Mesodermal cell (in vitro differentiated cells): Measurements from ENCODE around the gene FAM171A2.
A peak's percentile ranks its signal among the peaks of the same experiment; 100 is the strongest.
"Not testable (repeated sequence)": the region's sequence is repeated elsewhere in the genome, so short reads cannot be mapped to it uniquely, and the experiment has no call there.

Experiments used
- H3K27ac ChIP-seq: 2 replicates; pipeline ENCODE4 v1.7.0; 2013; ENCODE audit warnings: mild to moderate bottlenecking, low read depth, low read length, moderate library complexity; ENCODE audit not compliant: severe bottlenecking
- H3K36me3 ChIP-seq: 2 replicates; pipeline ENCODE4 v1.7.1; 2013; ENCODE audit warnings: mild to moderate bottlenecking, low read length, moderate library complexity; ENCODE audit not compliant: control insufficient read depth, insufficient read depth
- H3K4me1 ChIP-seq: one replicate; pipeline ENCODE4 v1.7.1; 2013; ENCODE audit warnings: mild to moderate bottlenecking, low read length; ENCODE audit not compliant: insufficient read depth, control insufficient read depth, poor library complexity, severe bottlenecking
- H3K4me3 ChIP-seq: 2 replicates; pipeline ENCODE4 v1.7.0; 2013; ENCODE audit warnings: low read length, control low read depth, mild to moderate bottlenecking; ENCODE audit not compliant: insufficient read depth, poor library complexity, severe bottlenecking; ENCODE audit errors: extremely low read depth
- H3K9me3 ChIP-seq: 2 replicates; pipeline ENCODE4 v1.7.1; 2013; ENCODE audit warnings: mild to moderate bottlenecking, low read length, moderate library complexity; ENCODE audit not compliant: control insufficient read depth
- WGBS, 2 experiments: methylation state at CpG; one replicate each; pipeline ENCODE4 v1.1.5; 2013; ENCODE audit warnings: missing lambda C conversion rate in 2 of 2; ENCODE audit not compliant: insufficient coverage in 2 of 2; 5-methylcytosine and 5-hydroxymethylcytosine counted together

FAM171A2 gene

GRCh38 chr17:44329516-44329915, 34.1 kb downstream of the FAM171A2 start:
- 94 to 100% methylated on average over 3 to 5 of the region's 7 CpGs for WGBS, 2 experiments
- not testable (repeated sequence) for H3K4me3 ChIP-seq, H3K9me3 ChIP-seq, H3K27ac ChIP-seq, H3K4me1 ChIP-seq, H3K36me3 ChIP-seq

GRCh38 chr17:44327715-44328449, 35.8 kb downstream of the FAM171A2 start:
- no peaks in the 10 kb centered on the region for H3K4me1 ChIP-seq
- WGBS, 2 experiments = 96% methylated on average over 4 to 6 of the region's 7 CpGs

DNA sequence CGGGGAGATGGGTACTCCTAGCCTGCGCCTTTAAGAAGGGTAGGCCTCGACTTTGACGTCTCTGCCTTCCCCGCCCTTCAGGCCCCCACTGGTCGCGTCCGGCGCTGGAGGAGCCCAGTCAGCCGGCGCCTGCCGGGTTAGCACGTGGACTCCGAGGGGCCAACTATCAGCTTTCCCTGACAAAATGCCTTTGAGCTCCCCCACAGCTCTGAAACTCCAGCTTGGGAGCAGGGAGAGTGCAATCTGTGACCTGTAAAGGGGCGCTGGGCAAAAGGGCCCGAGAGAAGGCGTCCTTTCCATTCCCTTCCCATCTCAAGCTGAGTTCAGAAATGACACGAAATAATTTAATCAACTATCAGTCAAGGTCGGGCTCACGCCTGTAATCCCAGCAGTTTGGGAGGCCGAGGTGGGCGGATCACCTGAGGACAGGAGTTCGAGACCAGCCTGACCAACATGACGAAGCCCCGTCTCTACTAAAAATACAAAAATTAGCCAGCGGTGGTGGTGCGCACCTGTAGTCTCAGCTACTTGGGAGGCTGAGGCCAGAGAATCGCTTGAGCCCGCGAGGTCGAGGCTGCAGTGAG, 36.7 kb downstream of the FAM171A2 start:
- Histone ChIP-seq H3K9me3 (no peaks in the 10 kb centered on the region), H3K36me3 (peaks cover 9% of the 10 kb centered on the region), H3K27ac (no peak overlapping the region), H3K4me1 (no peaks in the 10 kb centered on the region), H3K4me3 (no peak overlapping the region)
- WGBS, 2 experiments = 36 to 44% methylated on average over 21 to 27 of the region's 31 CpGs

More at GRCh38 chr17:44327715-44328449, 35.8 kb downstream of the FAM171A2 start:
- peaks cover 2% of the 10 kb centered on the region for H3K36me3 ChIP-seq
- no peak overlapping the region for H3K4me3 ChIP-seq
- H3K27ac ChIP-seq = no peak overlapping the region
- no peaks in the 10 kb centered on the region for H3K9me3 ChIP-seq

- Histone ChIP-seq H3K4me1 (no peaks in the 10 kb centered on the region), H3K36me3 (peaks cover 28% of the 10 kb centered on the region), H3K27ac (peak within 1 kb of the TSS; percentile 49), H3K9me3 (no peaks in the 10 kb centered on the region), H3K4me3 (peak within 1 kb of the TSS; percentile 78)
- WGBS, 2 experiments = 1% methylated on average over 68 to 75 of the region's 85 CpGs
These were observed 38.9 kb downstream of the FAM171A2 start, which contains the start of gene SLC25A39 for GRCh38 chr17:44324571-44325275. Gene SLC25A39 (minus strand): TSS chr17:44324823. CDS start chr17:44323562, 1,261 bp downstream.

- Histone ChIP-seq H3K4me3 (peak overlapping the region; percentile 78), H3K4me1 (no peaks in the 10 kb centered on the region), H3K9me3 (no peaks in the 10 kb centered on the region), H3K36me3 (peaks cover 34% of the 10 kb centered on the region), H3K27ac (no peak overlapping the region)
- WGBS, 2 experiments = 2 to 5% methylated on average over 34 to 38 of the region's 38 CpGs
These were observed 39.5 kb downstream of the FAM171A2 start for GRCh38 chr17:44324092-44324570.

DNA sequence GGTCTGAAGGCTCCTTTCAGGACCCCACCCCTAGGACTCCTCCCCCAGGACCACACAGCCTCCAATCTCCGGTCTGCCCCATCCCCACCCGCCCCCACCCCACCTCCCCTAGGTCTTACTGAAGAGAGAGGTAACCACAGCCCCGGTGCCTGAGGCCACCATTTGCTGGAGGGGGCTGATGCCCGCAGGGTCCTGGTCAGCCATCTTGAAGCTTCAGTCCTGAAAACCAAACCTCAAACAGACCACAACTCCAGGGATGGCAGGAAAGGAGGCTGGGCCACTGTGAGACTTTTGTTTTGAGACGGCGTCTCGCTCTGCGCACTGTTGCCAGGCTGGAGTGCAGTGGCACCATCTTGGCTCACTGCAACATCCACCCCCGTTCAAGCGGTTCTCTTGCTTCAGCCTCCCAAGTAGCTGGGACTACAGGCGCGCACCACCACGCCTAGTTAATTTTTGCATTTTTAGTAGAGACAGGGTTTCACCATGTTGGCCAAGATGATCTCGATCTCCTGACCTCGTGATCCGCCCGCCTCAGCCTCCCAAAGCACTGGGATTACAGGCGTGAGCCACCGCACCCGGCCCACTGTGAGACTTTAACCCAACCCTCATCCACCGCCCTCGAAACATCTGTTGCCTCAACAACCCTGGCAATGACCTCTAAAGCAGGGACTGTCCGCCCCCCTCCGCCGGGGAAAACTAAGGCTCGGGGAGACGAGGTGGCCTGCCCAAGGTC, 40.1 kb downstream of the FAM171A2 start:
- no peak overlapping the region for H3K27ac ChIP-seq
- H3K9me3 ChIP-seq = no peaks in the 10 kb centered on the region
- H3K4me3 ChIP-seq = peak overlapping the region; percentile 78
- H3K4me1 ChIP-seq = no peaks in the 10 kb centered on the region
- WGBS, 2 experiments = 72 to 78% methylated on average over 23 to 24 of the region's 27 CpGs
- peaks cover 37% of the 10 kb centered on the region for H3K36me3 ChIP-seq

- Histone ChIP-seq H3K4me3 (no peak overlapping the region), H3K27ac (no peak overlapping the region), H3K36me3 (peaks cover 37% of the 10 kb centered on the region), H3K9me3 (no peaks in the 10 kb centered on the region), H3K4me1 (no peaks in the 10 kb centered on the region)
- 95 to 97% methylated on average over 10 to 11 of the region's 11 CpGs for WGBS, 2 experiments
These were observed 41.3 kb downstream of the FAM171A2 start for GRCh38 chr17:44322236-44322895.

DNA sequence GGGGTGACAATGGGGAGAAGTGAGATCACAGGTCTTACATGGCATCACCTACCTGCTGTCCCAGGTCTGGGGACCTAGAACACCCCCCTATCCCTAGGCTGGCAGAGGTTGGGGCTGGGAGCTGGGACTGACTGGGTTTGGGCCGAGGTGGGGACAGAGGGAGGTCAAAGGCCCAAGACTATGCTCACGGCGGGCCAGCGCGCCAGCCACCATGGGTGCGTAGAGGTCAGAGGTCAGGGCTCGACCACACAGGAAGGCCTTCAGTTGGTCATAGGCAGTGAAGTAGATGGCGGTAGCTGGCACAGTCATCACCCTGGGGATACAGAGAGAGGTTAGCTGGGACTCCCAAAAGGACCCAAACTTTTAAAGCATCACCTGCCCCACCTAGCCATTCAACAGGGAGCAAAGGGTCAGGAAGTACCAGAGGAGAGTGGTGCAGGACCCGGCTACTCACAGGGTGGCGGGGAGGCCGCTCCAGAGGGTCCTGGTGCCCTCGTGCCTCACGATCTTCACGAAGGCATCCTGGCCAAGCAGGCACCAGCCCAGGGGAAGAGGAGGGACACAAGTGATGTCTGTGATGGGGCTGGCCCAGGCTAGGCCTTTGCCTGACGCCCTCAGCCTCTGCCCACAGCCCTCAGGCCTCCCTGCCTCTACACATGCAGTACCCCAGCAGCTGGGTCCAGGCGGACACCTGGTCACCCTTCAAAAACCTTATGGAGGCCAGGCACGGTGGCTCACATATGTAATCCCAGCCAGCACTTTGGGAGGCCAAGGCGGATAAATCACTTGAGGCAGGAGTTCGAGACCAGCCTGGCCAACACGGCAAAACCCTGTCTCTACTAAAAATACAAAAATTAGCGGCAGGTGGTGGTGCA, 42.2 kb downstream of the FAM171A2 start:
- H3K4me3 ChIP-seq = no peak overlapping the region
- no peaks in the 10 kb centered on the region for H3K9me3 ChIP-seq
- H3K36me3 ChIP-seq = peaks cover 37% of the 10 kb centered on the region
- WGBS, 2 experiments = 92 to 95% methylated on average over 14 to 20 of the region's 21 CpGs
- H3K4me1 ChIP-seq = peaks cover under 1% of the 10 kb centered on the region
- H3K27ac ChIP-seq = no peak overlapping the region

DNA sequence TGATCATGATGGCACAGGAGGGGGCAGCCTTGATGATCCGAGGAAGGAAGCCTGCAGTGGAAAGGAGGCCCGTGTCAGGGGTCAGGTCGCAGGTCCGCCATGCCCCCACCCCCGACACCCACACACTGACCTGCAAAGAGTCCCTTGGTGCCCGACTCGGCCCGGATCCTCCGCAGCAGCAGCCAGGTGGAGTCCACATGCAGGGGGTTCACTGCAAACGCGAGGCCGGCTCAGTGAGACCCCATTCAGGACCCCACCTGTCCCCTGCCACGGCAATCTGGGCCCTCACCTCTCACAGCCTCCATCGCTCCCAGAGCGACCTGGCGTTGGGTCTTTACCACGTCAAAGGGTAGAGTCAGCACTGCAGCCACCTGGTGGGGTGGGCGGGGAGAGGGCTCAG, 43.6 kb downstream of the FAM171A2 start:
- peaks cover 37% of the 10 kb centered on the region for H3K36me3 ChIP-seq
- H3K4me3 ChIP-seq = no peak overlapping the region
- no peak overlapping the region for H3K27ac ChIP-seq
- WGBS, 2 experiments = 84 to 85% methylated on average over 15 to 16 of the region's 18 CpGs
- H3K9me3 ChIP-seq = no peaks in the 10 kb centered on the region
- peaks cover 6% of the 10 kb centered on the region for H3K4me1 ChIP-seq
